ENCODE results near the gene TRPC4.

- TF ChIP-seq CTCF (conservative IDR thresholded peaks at IDR 0.05 in 1 of 2, IDR thresholded peaks at IDR 0.05 in 1 of 2; ENCODE audit: extremely low read depth in 1 of 2, insufficient read depth in 1 of 2, low read depth in 1 of 2, low read length in 2 of 2), result no peak
- TF ChIP-seq EZH2 (IDR thresholded peaks at IDR 0.05; ENCODE audit: borderline replicate concordance, low read length), result no peak
Measured at GRCh38 chr13:37666036-37666435, 203.5 kb downstream of the TRPC4 start.
